Medulla oblongata (tissue), 1 donor: ENCODE data around the gene MMEL1.

Experiments used
- DNase-seq: peaks from one replicate; pipeline ENCODE4 v3.0.0-alpha.2; 2015; ENCODE audit errors: extremely low spot score

MMEL1 gene

DNA sequence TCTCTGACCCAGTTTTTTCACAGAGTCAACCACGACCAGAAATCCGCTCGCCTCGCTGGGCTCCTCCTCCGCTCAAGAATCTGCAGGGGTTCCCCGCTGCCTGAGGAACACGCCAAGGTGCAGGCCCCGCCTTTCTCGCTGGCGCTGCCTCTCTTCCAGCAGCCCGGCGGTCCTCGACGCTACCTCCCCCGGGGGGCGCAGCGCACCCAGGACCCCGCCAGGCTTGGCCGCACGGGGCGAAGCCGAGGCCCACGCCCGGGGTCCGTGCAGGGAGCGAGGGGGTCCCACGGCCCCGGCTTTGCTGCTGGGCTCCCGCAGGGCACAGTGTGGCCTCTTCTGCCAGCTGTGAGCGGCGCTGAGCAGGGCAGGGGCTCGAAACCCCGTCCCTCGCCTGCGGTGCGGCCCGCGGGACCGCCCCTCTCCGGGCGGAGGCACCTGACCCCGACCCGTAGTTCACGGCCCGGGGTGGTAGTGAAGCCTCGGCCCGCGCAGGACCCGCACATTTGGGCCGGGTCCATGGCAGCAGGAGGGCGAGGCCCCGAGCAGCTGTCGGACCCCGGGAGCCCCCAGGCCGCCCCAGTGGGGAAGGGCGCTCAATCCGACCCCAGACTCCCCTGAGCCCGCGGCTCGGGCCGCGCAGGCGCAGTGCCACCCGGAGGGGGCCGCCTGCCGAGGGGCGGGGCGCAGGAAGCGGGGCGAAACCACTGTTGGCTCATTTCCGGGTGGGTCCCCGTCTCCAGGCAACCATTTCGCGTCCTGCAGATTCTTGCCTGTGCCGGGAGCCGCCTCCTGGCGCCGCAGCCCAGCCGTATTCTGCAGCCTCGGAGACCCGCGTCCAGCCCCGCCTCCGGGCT is 10.0 kb upstream of the MMEL1 start:
- DNase-seq, result peak; percentile 91

DNA sequence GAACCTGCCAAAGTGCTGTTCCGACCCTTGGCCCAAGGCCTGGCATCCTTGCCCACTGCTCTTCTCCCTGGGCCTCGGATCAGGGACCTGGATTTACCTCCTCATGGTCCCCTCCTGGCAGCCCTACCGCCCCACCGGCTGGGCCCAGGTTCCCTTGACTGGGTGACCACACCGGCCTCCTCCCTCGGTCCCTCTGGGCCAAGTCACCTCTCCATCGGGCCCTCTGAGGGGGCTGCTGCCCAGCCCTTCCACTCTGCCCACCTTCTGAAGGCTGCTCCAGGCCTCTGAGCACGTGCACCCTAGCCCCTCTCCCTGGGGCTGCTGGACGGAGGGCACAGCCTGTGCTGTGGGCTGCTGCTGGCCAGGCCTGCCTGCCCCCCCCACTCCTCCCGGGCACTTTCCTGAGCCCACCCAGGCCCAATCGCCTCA is 9.3 kb upstream of the MMEL1 start:
- DNase-seq, result no peak

DNA sequence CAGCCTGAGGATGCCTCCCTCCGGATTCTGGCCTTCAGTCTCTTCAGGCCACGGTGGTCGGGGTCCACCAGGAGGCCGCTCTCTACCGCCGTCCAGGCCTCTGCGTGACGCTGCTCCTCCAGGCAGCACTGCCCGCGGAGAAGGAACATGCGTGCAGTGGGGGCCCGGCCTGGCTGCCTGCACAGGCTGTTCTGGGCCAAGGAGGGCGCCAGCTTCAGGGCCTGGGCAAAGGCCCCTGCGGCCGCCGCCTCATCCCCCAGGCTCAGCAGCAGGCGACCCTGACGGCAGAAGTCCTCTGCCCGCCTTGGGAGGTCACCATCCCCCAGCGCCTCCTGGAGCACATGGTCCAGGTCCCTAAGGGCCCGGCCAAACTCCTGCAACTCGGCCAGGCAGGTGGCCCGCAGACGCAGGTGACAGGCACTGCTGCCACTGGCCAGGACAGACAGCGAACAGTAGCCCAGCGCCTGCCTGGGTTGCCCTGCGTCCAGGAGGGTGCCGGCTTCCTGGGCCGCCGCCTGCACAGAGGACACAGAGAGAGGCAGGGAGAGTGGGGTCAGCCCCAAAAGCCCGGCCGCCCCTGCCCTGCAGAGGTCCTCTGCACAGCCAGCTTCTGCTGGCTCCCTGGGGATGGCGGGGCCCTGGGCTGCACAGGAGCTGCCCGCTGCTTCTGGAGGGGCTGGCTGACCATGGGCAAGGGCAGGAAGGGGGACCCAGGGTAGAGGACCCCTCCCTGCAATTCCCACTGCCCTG is 8.7 kb upstream of the MMEL1 start:
- no peak for DNase-seq

DNA sequence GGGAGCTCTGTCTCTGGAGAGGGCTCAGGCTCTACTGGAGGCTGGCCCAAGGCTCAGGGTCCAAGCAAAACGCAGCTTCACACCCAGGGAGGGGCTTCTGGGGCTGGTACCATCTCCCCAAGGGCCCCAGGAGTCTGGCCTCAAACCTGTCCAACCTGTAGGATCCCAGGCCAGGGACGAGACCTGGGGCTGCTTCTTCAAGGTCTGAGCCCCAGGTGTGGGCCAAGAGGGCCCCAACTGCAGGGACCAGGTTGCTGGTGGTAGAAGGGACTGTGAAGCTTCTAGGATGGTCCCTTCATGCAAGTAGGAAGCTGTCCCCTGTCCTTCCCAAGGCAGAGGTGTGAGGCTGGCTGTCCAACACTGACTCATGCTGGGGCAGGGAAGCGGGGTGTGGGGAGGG is 7.8 kb upstream of the MMEL1 start:
- no peak for DNase-seq

DNA sequence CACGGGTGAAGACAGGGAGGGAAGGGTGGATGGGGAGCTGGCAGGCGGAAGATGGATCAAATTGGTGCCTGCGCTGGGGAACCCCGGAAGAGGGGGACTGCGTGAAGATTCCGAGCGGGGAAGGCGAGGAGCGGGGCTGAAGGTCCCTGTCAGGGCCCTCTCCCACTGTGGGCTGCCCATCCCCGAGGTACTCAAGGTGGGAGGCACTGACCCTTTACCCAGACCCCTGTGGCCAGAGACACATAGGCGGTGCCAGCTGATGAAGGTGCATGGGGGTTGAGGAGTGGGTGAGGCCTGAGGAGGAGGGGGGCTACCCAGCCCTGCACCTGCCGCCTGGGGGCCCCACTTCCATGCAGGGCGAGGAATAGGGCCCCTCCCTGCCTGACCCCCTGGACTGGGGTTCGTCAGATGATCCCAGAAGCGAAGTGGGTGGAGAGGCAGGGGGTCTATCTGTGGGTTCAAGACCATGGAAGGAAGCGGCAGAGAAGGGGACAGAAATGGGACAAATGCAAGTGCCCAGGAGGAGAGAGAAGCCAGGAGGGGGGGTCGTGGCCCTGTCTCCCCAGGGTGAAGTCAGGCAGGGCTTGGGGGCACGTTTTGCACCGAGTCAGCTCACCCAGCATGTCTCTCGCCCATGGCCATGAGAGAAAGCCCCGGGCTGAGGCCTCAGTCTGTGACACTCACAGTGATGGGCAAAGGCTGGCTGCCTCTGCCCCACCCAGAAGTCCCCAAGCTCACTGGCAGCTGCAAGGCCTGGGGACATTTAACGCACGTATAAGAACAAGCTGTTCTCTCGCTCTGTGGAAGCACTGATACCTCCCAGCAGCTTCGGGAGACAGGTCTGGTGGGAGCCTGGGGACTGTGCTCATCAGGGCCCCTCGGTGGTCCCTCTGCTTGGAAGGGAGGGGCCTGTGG is 7.0 kb upstream of the MMEL1 start:
- DNase-seq, result no peak

DNA sequence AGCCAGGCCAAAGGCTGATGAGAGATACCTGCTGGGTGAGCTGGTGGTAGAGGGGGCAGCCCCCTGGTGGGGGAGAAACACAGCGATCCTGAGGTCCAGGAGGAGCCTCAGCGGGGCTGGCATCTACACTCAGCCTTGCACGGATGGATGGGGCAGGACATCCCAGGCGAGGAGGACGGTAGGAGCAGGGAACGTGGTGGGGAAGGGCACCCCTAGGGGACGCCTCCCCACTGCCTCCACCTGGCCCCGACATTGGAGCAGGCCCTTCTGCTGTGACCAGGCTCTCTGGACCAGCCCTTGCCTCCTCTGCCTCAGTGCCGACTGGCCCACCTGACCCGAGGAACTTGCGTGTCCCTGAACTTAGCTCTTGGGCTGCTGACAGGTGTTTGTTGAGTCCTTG is 6.4 kb upstream of the MMEL1 start:
- no peak for DNase-seq

DNA sequence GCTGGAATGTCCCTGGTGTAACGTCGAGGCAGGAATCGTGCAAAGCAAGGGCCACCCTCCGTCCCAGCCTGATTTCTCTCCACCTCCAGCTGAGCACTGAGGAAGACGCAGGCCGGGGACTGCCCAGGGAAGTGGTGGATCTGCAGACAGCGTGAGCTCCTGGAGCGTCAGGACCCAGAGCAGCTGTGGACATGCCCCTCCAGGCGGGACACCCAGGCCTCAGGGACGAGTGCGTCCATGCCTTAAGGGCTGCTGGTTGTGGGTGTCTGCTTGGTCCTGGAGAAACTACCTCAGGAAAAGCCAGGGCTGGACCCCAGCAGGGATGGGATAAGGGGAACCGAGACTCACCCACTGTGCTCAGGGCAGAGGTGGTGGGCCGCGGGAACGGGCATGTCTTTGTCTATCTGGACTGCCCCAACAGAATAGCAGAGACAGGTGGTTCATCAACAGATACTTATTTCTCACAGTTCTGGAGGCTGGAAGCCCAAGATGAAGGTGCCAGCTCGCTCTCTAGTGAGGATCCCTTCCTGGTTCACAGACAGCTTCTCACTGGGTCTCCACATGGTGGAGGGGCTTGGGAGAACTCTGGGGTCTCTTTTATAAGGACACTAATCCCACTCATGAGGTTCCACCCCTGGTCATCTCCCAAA is 5.8 kb upstream of the MMEL1 start:
- DNase-seq, result no peak

DNA sequence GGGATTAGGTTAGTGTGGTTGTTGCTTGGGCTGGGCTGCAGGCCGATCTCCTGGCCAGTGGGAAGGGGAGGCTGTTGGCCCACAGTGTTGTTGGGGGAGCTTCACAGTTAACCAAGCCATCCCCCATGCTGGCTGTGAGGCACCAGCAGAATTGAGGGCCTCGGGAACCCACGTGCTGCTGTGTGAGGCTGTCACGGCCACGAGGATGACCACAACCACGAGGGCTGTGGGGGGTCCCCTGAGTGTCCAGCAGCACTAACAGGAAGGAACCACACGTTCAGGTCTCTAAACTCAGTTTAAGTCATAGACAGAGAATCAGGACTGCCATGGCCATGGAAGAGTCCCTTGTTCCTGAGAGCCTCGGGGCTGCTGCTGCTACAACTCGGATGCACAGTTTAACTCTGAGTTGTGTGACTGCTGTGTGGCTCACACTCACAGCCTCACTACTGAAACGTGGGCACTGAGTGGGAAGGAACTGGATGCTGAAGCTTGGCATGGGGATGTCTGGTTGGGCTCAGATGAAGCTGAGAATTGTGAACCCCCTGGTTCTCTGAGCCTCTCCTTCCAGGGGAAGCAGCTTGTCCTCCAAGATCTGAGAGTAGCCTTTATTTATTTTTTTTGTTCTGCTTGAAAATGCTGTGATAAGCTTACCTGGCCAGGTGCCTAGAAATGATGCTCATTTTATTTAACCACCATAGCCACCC is 4.8 kb upstream of the MMEL1 start:
- DNase-seq, result no peak

DNA sequence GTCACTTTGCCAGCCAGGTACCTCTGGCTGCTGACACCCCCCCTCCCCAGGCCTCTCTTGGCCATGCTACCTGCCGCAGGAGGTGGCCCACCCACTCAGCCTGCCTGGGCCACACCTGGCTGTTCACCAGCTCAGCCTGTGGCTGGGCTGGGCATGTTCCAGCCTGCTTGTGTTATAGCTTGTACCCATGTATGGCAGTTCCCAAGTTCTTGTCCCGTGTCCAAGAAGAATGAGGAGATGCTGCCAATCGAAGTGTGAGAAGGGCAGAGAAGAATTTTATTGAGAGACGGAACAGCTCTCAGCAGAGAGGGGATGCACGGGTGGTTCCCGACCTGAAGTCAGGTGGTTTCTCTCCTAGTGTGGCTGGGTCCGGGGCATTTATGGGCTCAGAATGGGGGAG is 3.9 kb upstream of the MMEL1 start:
- DNase-seq, result no peak

DNA sequence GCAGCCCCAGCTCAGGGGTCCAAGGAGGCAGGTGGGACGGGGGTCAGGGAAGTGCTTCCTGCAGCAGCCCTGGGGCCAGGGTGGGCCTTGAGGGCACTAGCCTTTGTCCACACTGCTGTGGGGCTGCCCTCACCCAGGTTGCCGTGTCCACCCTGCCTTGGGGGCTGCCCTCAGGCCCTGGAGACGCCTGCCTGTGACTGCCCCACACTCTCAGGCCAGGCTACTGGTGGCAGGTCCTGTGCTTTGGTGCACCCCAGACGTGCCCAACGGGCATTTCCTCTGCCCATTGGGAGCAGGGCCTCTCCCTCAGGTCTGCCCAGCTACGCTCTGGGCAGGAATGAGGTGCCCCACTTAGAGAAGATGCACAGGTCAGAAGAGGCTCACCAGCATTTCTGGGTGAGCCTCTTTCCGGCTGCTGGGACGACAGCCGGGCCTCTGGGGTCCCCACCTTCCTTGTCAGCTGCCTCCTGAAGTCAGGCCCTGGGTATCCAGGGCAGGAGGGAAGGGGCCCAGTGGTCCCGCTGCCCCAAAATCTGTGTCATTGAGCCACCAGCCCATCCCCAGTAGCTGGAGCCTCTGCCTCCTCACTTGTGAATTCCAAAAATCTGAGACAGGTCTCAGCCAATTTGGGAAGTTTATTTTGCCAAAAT is 2.7 kb upstream of the MMEL1 start:
- DNase-seq, result no peak

DNA sequence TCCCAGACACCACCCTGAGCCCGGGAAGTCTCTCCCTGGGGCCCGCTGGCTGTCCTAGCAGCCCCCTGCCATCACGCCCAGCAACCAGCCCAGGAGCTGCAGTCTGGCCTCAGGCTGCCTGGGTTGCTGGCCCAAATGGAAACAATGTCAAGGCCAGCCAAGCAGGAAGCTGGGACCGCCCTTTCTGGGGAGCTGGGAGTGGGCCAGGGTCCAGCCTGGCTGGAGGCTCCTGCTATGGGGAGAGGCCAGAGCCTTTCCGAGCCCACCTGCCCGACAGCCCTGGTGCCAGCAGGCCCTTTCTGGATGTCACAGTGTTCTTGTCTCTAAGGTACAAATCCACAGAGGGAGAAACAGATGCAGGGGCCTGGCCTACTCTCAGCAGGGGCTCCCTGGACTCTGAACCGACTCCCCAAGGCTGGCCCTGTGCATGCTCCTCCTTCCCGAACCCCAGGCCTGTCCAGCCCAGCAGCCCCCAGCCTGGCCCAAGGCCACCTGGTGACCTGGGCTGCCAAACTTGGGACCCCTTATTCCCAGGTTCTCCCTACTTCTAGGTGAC is 1.2 kb upstream of the MMEL1 start:
- DNase-seq, result no peak

DNA sequence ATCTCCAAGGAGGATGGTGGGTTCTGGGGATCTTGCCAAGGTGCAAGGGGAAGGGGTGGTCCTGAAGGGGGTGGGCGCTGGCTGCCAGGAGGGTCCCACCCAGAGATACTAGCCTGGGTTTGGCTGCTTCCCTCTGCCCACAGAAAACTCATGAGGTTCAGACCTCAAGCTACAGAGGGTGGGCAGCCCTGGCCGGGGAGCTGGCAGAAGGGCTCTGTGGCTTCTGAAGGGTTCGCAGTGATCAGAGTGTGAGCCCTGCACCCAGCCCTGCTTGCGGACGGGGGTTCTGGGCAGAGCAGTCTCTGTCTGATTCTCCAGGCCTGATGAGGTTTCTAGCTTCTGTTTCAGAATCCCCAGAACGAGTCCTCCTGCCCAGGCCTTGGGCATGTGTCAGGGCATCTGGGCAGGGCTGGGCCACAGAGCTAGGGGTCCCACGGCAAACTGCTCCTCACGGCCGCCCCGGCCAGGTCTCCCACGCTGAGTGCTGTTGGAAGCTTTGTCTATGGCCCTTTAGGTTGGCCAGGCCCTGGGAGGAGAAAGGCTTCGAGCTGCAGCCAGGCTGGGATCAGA is 635 bp upstream of the MMEL1 start:
- DNase-seq, result no peak

DNA sequence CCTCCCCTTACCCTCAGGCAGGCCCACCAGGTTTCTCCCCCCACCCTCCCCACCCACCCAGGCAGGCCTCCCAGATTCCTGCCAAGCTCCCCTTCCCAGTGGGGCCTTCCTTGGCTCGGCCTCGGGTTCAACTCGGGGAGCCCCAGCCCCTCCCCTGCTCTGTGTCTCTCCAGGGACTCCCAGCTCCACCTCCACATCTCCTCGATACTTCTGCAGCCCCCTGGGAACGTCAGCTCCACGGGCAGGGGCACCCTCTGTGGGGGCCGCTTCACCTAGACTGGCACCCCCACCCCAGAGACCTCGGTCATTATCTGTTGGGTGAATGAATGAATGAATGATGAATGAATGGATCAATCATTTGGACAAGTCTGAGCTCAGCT is 775 bp downstream of the MMEL1 start:
- no peak for DNase-seq

DNA sequence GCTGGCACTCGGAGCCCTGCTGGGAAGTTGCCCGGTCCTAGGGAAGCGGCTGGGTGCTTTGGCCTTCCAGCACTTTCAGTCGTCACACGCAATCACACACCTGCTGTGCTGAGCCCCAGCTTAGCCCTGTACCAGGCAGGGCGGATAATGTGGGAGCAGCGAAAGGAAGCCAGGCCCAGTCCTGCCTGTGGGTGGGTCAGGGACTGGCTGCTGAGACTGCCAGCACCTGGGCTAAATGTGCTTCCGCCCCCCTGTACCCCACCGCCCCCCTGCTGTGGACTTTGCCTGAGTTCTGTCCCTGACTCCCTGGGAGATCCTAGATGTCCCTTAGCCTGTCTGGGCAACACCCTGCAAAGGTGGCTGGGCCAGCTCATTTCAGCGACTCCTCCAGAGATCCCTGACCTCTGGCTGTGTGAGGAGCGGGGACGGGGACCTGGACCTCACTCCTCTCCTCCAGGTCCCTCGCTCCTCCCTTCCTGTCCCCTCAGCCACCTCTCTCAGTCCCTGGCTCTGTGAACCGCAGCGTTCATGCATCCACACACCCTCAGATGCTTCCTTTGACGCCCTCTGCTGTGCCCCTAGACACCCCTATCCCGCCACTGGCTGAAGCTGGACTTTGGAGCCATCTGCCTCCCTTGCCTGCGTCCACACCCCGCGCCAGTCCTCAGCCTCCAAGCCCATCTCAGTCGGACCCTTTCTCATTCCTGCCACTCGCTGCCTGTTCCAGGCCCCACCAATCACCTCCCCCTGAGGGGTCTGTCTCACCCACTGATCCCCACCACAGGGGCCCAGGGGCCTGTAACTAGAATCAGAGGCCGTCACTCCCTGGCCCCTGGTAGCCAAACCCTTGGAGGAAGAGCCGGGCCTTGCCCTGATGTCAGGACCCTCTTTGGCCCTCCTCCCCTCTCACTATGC is 1.4 kb downstream of the MMEL1 start:
- DNase-seq, result no peak

DNA sequence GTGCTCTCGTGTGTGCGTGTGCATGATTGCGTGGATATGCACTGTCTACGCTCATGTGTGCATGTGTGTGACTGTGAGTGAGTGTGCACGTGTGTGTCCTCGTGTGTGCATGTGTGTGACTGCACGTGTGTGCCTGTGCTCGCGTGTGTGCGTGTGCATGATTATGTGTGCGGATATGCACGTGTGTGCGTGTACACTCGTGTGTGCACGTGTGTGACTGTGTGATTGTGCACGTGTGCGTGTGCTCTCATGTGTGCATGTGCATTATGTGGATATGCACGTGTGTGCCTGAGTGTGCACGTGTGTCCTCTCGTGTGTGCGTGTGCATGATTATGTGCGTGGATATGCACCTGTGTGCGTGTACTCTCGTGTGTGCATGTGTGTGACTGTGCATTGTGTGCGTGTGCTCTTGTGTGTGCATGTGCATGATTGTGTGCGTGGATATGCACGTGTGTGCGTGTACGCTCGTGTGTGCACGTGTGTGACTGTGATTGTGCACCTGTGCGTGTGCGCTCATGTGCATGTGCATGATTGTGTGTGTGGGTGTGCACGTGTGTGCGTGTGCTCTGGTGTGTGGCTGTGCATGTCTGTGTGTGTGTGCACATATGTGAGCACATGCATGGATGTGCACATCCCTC is 2.2 kb downstream of the MMEL1 start:
- no peak for DNase-seq

DNA sequence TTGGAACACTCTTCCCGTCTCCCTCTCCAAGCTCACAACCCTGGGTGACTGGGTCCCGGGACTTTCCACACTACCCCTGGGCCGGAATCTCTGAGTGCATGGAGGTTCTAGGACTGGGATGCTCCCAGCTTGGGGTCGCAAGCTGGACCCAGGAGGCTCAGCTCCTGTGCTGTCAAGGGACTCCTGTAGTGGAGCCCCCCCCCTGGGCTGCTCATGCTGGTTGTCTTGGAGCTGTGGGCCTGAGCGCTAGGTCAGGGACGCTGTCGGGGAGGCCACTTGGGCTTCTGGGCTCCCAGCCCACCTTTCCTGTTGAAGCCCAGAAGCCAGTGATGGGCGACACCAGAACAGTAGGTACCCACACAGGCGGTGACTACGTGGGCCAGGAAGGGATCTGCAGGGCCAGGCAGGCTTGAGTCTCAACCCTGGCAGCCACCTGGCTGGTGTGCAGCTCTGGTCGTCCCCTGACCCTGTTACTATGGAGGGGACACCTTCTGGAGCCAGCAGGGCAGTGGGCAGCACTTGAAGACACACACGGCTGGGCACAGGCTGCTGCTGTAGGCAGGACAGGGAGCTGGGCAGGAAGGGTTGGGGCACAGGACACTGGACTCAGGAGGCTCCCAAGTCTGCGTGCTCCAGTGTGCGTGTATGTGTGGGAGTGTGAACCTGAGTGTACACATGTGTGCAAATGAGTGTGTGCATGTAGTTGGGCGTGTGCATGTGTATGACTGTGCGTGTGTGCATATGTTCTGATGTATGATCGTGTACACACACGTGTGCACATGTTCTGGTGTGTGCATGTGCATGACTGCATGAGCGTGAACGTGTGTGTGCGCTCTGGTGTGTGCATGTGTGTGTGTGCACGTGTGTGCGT is 3.0 kb downstream of the MMEL1 start:
- DNase-seq, result no peak

DNA sequence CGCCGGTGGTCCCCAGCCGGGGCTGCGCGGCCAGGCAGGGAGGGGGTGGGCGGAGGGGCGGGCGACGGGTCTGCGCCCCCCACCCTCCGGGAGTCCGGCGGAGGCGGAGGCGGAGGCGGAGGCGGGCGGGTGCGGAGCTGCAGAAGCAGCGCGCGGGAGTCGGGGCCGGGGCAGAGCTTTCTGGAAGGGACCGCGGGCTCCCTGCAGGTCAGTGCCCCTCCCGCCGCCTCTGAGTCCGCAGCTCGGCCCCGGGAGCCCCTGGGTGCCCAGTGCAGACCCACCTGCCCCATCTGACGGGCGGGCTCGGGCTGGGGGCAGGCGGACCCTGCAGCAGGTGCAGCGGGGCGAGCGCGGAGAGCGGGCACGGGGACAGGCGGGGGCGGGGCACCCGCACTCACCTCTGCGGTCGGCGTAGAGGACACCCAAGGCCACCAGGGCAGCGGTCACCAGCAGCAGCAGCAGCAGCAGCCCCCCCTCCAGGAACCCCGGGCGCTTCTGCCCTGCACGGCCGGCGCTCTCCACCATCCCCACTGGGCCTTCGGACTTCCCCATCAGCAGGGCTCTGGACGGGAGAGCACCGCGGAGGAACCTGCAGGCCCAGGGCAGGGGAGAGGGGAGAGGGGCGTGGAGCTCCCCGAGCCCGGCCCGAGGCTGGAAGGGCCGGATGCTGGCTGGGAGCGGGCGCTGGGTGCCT is 3.7 kb downstream of the MMEL1 start:
- DNase-seq, result no peak
